NCI-H82 (cell line): ENCODE data around the gene CRKL.

Experiments
- DNase-seq: peaks from one replicate; lab custom pipeline; 2025; lab: John Stamatoyannopoulos, UW

Gene CRKL

DNA sequence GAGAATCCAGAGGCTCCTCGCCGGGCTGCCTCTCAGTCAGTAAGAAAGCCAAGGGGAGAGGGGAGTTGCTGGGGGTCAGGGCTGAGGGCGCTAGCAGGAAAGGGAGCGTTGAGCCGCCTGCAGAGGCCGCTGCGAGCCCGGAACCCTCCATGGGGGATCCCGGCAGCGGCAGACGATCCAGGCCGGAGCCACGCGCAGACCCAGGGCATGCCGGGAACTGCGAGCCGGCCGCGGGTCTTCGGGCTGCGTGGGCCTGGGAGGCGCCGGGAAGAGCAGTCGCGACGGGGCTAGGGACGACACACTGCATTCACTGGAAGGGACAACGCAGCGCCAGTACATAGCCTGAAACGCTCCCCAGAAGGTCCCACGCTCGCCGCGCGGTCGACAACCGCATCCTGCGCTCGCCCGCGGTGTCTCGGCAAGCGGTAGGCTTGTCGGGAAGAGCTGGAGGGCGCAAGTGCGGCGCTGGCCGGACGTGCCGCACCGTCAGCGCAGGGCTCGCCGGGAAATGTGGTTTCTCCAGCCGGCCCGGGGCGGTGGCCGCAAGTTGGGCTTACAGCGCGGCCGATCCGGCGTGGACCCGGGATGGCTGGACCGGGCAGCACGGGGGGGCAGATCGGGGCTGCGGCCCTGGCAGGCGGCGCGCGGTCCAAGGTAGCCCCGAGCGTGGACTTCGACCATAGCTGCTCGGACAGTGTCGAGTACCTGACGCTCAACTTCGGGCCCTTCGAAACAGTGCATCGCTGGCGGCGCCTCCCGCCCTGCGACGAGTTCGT, 64.8 kb downstream of the CRKL start, which contains the start of gene LZTR1:
Gene LZTR1, plus strand, starts transcription at position 511 of the 776 bp plus-strand sequence. Its CDS starts 75 bp downstream, at position 586.
- DNase-seq: peak; percentile 81

DNA sequence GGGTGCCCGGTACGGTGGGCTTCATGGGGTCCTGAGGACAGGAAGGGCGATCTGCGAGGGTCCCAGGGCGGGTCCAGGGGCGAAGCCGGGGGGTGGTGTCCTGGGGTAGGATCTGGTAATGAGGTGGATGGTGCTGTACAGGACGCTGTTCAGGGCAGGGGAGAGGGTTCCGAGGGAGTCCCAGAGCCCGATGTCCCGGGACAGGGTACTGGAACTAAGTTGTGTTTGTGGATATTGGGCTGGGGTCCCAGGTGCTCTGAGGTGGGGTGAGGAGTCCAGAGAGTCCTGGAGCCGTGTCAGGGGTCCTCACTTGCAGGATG, 65.3 kb downstream of the CRKL start:
- DNase-seq: no peak

- no peak for DNase-seq
These were observed 66.0 kb downstream of the CRKL start for GRCh38 chr22:20983081-20983771.

DNA sequence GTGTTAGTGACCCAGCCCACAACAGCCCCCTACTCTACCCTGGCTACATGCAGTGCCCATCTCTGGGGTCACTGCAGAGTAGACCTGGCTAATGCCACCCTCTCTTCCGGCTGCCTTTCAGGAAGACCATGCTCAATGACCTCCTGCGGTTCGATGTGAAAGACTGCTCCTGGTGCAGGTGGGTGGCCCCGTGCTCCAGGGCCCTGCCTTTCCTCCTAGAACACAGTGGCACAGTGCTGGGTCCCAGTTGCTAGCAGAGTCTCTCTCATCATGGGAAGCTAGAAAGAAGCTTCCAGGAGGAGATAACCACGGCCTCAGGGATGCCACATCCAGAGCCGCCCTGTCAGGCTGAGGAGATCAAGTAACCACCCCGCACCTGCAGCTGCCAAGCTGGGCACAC, 68.5 kb downstream of the CRKL start:
- DNase-seq: no peak

- no peak for DNase-seq
These were observed 69.2 kb downstream of the CRKL start for GRCh38 chr22:20986365-20986764.

DNA sequence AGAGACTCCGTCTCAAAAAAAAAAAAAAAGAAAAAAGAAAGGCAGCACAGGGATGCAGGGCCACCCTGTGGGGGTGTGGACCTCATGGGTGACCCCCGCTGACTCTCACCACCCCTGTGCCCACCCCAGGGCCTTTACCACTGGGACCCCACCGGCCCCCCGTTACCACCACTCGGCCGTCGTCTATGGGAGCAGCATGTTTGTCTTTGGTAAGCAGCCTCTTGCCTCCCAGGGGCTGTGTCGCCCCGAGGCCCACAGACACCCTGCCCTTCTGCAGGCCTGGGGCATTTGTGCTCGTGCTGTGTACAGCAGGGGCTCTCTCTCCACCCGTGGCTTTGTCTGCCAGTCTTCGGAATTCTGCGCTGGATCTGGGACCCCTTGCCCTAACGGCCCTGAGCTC, 70.2 kb downstream of the CRKL start:
- DNase-seq: no peak

- DNase-seq: no peak
These were observed 71.5 kb downstream of the CRKL start for GRCh38 chr22:20988573-20989322.

DNA sequence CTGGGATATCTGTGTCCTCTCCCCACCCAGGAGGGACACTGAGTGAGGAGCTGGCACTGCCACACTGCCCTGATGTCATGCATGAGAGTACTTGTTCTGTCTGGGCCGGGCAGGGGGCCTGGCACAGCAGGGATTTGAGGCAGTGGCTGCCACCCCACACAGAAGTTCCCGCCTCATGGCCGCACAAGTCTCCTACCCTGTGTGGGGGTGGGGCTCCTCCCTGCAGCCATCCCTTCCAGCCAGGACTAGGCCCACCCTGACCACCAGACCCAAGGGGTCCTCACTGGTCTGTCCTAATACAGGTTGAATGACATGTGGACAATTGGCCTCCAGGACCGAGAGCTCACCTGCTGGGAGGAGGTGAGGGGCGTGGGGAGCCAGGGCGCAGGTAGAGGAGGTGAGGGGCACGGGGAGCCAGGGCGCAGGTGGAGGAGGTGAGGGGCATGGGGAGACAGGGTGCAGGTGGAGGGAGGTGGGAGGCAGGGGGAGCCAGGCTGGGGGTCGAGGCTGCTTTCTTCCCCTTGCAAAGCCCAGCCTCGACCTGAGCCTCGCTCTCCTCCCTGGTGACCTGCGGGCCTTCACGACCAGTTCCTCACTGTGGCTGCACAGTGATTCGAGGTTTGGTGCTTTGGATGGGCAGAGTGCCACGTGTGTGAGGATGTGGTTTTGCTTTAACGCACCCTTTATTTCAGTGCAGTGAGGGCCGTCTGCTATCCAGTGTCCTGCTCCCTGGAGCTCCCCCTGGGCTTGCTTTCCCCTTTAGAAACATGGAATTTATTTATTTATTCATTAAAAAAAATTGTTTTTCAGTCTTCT, 72.3 kb downstream of the CRKL start:
- DNase-seq: no peak

GRCh38 chr22:20990184-20991180, 73.3 kb downstream of the CRKL start:
- DNase-seq: no peak

GRCh38 chr22:20991252-20992055, 74.2 kb downstream of the CRKL start:
- DNase-seq: no peak

DNA sequence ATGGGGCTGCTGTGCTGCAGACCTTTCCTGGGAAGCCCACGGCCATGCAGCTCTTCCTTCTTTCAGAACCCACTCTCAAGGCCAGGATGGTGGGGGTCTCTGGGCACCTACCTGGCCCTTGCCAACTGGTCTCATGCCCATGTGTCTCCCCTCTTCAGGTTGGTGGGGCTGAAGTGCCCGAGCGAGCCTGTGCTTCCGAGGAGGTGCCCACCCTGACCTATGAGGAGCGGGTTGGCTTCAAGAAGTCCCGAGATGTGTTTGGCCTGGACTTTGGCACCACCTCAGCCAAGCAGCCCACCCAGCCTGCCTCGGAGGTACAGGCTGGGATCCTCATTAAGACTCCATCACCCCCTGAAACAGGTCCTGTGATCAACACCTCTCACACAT, 74.8 kb downstream of the CRKL start:
- DNase-seq: no peak

DNA sequence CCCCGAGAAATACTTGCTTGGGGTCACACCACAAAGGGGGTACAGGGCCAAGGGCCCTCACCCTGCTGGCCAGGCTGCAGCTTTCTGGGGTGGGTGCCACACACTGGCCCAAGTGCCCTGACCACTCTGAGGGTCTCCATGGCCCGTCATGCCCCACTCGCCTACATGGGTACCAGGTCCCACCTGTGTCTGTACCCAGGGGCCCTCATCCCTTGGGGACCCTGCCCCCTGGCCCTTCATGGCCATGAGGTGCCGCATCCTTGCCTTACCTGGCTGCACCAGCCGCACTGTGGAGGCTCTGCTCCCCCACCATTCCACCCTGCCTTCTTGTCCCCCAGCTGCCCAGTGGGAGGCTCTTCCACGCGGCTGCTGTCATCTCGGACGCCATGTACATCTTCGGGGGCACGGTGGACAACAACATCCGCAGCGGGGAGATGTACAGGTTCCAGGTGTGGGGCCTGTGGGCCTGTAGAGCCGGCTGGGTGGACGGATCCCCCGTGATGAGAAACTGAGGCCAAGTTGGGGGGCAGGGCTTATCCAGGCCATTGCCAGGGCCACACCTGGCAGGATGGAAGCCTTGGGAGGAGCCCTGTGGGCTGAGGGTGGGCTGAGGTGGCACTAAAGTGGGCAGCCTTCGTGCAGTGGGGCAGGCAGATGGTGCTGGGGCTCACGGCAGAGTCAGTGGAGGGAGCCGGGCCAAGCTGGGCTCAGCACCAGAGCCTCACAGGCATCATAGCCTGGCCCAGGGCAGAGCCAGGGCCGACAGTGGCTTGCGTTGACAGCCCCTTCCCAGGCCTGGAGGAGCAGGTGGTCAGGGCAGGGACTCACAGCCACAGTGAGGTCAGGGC, 75.5 kb downstream of the CRKL start:
- no peak for DNase-seq

DNA sequence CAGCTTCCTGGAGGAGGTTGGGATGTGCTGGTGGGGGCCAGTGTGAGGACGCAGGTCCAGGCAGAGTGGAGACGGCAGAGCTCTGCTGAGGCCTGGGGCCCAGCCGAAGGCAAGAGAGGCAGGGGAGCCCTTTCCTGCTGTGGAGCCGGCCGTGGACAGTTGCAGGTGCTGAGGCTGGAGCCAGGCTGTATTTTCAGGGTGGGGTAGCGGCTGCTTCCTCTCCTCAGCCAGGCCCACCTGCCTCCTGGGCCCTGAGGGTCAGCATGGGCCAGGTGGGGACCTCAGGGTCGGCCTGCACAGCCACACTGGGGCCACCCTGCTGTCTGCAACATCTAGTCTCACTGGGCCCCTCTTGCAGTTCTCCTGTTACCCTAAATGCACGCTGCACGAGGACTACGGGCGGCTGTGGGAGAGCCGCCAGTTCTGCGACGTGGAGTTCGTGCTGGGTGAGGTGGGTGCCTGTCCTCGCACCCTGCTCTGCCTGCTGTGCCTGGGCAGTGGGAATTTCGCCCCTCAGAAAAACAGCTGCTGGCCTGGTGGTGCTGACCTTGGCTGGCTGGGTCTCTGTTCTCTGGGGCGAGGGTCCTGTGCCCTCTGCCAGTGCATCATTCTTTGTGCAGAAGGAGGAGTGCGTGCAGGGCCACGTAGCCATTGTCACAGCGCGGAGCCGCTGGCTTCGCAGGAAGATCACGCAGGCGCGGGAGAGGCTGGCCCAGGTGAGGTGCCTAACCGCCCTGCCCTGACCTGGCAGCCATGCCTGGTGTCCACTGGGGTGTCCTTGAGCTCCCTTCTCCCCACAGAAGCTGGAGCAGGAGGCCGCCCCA, 76.3 kb downstream of the CRKL start:
- no peak for DNase-seq

- DNase-seq: no peak
These were observed 77.1 kb downstream of the CRKL start for GRCh38 chr22:20994128-20994901.

GRCh38 chr22:20994902-20995241, 77.7 kb downstream of the CRKL start:
- DNase-seq: no peak

- no peak for DNase-seq
These were observed 78.3 kb downstream of the CRKL start for GRCh38 chr22:20995329-20996030.

- no peak for DNase-seq
These were observed 78.8 kb downstream of the CRKL start for GRCh38 chr22:20996031-20996410.
